GM18907 (cell line): ENCODE measurements around the gene XDH.

Experiments used
- ATAC-seq: cut with Tn5 transposase; IDR thresholded peaks from one replicate; pipeline ENCODE4 v1.9.1; 2021; ENCODE audit warnings: mild to moderate bottlenecking, moderate library complexity; ENCODE audit not compliant: unreplicated experiment

The XDH gene

DNA sequence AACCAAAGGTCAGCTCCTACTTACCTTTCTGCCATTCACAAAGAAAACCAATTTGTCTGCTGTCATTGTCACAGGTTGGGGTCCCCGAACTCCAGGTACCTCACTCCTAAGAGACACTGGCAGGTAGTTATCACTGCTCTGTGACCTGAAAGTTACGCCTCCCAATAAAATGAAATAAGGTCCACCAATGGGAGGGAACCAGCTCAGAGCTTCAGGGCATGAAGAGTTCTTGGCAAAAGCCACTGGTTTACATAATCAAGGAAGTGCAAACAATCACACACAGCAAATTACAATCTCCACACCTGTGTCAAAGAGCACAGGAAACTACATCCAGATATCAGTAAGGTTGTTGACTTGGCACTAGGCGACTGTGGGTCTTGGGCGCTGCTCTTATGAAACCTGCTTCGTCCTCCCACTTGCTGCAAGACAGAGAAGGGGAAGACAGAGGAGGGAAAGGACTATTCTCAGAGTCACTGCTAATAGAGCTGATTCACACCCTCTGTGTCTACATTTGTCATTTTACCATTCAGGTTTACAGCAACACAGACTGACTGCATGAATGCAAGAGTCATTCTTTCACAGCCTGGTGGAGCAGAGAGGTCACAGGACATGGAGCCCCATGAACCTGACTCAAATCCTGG is at the start of gene XDH:
Gene XDH, minus strand, starts transcription at position 142 of the 641 bp plus-strand sequence. Its CDS starts 76 bp downstream, at position 66.
- ATAC-seq: no peak

DNA sequence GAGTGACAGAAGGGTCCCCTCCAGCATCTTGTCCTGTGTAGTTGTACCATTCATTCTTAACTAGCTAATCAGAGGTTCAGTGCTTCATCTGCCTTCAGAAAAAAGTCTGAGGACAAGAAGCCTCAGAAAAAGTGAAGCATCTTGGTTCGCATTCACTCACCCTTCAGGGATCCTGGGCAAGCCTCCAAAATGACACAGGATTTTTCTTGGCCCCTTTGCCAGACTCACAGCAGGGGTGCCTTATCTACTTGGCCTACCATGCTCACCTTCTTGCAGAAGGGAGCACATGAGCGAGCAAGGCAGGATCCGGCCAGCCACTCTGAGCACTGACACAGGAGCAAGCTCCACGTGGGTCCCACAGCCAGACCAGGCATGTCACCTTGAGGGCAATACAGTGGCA is 43.1 kb upstream of the XDH start:
- no peak for ATAC-seq

DNA sequence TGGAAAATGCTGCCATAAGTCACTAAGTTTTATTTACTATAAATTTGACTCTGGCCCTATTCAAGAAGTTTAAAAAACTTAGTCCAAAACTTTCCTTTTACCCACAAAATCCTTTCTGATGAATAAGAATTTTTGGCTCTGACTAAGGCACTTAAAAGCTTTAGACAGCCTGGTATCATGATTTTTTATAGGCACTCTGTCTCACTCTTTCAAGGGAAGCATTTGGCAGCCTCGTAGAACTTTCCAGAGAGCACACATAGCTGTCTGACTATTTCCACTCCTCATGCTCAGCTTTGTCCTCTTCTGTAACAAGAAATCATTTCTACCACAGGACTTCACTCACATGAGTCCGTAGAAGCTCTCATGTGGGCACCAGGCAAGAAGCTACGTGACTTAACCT is 32.3 kb upstream of the XDH start:
- no peak for ATAC-seq

DNA sequence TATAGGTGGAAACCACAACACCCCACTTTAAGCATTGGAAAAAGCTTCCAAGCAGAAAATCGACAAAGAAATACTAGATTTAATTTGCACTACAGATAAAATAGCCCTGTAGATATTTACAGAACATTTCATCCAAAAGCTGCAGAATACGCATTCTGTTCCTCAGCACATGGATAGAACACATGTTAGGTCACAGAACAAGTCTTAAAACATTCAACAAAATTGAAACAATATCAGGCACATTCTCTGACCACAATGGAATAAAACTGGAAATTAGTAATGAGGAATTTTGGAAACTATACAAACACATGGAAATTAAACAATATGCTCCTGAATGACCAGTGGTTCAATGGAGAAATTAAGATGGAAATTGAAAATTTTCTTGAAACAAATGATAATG is 27.8 kb upstream of the XDH start:
- ATAC-seq: no peak

DNA sequence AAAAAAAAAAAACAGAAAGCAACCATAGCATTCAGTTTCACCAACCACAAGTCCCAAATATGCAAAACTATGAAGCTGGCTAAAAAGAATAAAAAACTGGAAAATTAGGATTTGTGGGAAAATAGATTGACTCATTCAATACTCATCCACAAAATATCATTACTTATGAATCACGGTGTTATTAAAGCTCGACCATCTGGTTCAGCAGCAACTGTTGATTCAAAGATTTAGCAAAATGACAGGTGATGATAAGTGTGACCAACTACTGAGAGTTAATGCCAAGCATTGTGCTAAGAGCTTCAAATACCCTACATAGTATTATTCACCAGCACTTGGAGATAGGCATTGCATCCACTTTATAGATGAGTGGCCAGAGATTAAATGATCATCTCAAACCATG is 26.2 kb upstream of the XDH start:
- ATAC-seq: no peak

DNA sequence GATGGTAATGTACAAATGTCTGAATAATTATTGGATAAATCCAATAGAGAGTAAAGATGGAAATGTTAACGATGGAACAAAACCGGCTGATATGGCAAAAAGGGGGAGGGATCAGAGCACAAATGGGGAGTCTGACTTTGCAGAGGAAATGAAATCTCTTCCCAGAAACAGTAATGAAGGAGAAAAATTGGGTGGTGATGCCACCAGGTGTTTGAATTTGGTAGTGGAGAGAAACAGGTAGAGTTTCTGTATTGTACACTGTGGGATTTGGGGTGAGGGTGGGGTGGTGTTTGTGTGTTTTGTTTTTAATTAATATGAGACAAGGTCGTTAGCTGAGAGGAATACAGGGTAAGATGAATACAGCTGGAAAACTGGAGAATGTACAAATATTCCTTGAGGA is 20.4 kb upstream of the XDH start:
- no peak for ATAC-seq

DNA sequence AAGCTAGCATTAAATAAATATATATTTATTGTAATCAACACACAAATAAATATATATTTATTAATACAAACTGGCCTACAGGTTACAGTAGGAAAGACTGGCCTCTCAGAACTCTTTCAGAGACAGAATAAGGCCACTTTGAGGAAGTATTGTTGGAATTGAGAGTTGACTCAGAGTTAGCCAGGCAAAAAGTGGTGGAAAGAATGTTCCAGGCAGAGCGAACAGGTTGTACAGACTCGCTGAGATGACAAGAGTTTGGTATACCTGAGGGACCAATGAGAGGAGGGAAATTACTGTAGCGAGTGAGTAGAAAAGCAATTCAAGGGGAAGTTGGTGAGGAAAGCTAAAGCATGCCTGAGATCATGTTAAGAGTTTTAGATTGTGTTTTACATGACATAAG is 19.0 kb upstream of the XDH start:
- no peak for ATAC-seq

DNA sequence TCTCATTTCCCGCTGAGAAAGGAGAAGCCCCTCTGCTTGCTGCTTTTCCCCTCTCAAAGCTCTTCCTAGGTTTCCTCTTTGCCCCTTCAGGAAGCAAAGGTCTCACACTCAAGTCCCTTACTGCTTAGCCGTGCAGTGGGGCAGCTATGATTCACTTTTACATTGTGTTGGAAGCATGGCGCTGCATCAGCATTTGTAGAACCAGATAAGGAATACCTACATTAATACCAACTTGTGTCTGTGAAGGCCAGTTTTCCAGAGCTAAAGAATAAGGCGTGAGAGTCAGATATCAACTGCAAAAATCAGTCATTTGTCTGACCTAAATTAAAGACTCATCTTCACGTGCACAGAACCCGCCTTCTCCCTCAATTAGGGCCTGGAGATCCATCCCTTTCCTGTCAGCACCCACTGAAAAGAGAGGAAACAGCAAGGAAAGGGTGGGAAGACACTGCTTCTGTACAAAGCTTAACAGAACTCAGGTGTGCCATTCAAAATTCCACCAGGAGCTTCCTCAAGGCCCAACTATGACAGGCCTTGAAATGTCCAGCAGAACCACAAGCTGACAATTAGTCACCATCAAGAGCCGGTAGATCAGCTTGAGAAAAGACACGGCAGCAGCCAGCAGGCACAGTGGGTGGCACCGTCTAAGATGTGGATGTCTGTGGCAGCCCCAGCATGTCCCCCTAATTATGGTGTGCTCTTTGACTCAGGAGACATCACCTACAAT is 16.1 kb upstream of the XDH start:
- no peak for ATAC-seq

DNA sequence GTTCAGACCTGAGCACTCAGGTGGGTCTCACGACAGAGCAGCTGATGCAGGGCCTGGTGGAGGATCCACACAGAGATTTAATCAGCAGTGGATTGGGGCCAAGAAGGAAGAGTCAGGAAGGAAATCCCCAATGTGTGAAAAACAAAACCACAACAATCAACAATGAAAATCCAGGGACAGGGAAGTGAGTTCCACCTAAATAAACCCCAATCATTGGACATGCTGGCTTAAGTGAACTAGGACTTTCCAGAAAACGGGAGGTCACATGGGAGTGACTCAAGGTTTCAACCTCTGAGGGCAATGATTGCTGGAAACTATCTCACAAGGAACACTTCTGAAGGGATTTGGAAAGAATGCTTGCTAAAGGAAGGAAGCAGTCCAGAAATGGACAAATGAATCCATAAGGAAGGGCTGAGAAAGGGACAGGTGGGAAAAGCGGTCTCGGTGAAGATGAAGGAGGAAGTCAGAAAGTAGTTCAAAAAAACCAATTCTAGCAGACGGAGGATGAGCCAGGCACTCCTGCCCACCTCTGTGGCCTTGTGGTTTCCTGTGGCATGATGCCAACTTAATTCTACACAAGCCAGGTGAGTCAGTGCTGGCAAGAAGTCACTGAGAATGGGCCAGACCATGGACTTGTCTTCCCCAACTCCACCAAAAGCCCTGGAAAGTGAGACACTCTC is 15.4 kb upstream of the XDH start:
- ATAC-seq: no peak

DNA sequence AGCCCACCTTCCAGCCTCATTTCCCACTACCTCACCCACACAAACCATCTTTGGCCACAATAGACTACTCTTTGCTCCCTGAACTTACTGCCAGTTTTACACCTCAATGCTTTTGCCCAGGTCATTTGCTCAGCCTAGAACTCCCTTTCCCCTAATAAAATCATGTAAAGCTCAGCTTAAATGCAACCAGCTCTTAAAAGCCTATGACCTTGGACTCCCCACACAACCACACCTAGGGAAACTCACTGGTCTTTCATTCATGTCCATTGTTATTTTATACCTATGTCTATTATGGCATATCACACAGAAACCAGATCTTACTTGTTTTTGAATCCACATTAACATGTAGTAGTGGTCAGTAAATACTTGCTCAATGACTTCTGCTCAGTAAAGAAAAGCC is 14.5 kb upstream of the XDH start:
- ATAC-seq: no peak

DNA sequence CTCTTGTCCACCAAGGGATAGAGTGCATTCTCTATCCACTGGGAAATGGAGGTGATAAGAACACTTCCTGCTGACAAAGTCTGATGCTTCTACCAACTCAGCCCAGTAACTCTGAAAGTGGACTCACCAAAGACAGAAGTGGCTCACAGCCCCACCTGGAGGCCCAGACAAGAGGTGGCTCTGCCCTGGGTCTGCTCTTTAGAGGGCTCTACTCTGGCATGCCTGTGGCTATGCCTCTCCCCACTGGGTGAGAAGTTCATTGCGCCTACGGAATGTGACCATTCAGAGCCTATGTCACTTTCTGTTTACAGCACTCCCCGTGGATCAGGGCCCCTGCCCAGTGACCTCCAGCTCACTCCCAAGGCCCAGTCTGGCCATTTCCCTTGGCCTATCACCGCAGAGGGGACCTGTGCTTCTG is 13.5 kb upstream of the XDH start:
- ATAC-seq: no peak

DNA sequence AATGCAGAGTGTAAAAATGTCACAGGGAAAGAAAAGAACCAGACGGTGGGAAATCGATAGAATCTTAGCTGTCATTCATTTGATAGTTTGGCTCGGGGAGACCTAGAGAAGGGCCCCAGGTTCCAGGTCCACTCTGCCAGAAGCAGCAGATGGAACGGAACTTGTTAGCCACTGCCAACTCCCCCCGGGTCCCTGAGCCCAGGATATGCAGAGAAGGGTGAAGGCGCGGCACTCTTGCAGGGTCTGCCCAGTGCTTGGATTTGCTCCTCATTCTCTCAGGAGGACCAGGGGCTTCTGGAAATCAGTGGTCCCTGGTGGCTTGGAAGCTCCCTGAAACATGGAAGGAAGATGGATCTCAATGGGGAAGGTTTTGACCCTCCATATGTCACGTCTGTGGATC is 11.6 kb upstream of the XDH start:
- no peak for ATAC-seq

DNA sequence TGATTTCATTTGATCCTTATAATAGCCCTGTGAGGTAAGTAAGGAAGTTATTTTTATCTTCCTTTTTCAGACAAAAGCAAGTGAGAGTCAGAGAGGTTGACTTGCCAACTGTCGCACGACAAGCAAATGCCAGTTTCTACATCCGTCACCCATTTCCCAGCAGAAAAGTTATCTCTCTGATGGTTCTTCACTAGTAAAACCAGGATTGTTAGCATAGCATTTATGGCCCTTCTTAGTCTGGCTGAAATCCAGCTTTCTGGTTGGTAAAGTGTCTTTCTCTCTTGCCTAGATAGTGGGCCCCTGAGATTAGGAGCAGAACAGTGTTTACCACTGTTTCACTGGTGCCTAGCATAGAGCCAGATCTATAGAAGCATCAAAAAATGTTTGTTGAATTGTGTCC is 7.1 kb upstream of the XDH start:
- no peak for ATAC-seq

DNA sequence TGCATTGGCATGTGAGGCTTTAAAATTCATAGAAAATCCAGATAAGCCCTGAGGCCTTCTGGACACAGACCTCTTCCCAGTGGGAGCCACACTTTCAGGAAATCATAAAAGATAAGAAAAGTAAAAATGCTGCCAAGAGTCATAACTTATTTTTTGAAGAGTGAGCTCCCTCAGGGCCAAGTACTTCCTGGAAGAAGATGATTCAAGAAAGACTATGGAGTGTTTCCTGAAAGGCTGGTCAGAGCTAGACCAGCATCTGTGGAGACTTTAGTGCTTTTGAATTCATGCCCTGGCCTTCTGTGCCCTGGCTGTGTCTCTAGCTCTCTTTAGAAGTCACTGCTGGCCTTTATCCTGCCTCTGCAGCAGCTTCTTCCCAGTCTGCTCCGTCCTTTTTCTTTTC is 6.4 kb upstream of the XDH start:
- no peak for ATAC-seq

DNA sequence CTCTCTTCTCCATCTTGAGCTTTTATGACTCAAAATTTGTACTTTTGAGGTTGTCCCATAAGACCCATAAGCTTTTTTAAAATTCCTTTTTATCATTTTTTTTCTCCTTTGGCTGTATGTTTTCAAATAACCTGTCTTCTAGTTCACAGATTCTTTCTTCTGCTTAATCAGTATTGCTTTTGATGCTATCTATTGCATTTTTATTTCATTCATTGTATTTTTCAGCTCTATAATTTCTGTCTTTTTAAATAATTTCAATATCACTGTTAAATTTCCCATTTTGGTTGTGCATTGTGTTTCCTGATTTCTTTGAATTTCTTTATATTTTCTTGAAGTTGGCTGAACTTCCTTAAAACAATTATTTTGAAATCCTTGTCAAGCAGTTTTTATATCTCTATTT is 4.8 kb upstream of the XDH start:
- ATAC-seq: no peak

DNA sequence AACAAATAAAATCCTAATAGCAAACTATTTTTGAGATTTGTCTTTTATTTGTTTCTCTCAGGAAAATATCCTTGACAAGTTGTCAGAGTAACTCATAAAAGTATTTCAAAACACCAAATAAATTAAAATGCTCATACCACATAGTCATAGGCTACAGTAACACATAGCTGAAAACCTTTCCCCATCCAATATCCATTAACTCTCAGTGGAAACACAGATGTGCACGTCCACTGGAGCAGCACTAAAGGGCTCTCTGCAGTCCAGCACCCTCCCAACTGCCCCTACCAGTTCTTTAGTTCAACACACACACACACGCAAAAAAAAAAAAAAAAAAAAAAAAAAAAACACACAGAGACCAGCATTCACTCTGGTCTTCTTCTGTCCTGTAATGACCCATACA is 879 bp upstream of the XDH start:
- ATAC-seq: no peak

DNA sequence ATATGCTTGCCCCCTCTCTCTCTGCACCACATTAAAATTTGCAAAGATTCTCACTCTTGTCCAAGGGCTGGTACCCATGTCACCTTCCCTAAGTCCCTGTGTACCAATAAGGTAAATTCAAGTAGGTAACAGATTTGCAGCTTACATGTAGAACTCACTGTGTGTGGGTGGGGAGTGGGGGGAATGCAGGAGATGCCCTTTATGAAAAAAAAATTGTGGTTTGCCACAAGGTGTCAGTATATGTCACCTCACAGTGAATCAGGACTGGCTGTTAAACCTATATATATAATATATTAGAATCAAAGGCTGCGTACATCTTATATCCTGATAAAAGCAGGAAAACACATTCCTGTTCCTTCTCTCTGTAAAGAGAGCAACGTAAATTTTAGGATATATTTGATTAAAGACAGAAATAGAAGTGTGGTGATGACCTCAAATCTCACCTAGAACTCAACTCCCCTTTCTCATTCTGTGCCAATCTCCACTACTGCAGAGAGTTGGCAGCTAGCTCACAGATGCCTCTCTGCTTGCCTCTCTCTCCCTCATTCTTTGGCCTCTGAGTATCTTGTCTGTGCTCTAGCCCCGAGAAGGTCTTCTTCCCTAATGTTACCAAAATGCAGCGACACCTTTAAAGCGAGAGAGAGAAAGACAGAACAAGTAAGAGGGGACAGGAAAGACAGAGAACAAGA is 536 bp downstream of the XDH start:
- ATAC-seq: no peak

DNA sequence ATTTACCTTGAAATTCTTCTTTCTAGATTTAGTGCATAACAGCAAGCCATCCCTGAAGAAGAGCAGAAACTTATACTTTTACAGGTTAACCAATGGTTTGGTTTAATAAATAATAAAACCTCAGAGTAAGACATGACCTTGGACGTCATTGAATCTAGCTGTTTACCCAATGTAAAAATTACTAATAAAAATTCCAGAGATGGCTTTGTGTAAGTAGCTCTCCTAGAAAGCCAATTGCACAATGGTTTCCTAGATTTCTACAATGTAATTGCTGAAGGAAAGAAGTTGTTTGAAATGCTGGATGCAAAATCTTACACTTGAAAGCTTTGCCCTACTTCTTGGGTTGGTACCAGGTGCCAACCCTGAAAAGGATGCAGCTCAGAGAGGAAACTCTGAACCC is 1.5 kb downstream of the XDH start:
- no peak for ATAC-seq

DNA sequence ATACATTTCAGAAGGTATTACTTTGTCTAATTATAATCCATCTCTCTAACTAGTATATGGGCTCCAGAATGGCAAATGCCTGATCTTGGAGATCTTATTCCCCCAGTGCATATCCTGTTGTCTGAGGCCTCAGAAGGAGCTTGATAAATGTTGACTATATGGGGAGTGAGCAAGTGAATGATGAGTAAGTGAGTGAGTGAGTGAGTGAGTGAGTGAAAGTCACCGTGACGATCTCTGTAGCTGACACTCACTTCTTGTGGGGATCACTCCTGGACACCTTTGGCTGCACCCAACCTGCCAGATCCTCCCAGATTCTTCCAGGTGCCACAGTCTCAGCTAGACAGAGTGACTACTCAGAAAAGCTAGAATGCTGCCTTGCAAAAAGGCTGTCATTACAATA is 2.8 kb downstream of the XDH start:
- no peak for ATAC-seq

DNA sequence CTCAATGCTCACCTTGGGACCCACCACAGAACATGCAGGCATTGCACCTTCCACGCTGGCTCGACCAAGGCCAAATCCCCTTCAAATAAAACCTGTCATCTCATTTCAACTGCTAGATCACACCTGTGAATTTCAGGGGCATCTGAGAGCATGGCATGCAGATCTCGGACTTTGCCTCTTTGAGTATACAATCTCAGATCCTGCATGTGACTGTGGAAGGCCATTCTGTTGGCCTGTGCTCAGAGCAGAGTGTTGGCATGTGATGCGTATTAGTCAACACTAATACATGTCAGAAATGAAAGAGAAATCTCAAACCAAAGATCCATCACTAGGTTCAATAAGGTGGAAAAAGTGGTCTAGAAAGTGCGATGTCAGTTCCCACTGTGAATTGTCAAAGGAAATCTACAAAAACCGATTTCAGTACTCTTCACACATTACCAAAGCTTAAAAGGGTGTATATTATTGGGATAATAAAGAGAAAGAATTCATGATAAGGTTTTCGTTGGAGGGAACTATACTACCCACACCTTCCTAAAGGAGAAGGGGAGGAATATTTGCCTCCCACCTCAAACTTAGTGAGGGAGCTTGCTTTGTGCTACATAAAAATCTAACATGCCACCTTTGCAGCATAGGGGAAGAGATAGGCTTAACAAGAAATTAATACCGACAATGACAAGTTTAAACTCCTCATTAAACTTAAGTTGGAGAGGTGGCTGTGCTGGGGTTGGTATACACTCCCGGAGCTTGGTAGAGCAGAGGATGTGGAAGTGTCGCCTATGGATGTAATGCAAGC is 7.8 kb downstream of the XDH start:
- ATAC-seq: no peak

DNA sequence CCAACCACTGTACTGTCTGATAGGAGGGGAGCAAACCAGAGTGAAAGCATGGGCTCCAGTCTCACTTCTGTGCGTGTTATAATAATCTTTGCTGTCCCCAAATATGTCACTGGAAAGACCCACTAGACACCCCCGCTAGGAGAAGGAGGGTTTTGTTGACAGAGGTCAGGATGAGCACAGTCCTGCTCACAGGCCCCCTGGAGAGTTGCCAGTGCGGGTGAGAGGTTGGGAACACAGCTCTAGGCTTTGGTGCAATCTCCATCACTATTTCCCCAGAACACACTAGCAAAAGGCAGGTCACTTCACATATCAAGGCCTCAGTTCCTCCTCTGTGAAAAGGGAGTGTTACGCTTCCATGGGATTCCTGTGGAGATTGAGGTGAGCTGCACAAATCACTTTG is 9.7 kb downstream of the XDH start:
- ATAC-seq: no peak
